Measurements from ENCODE around the gene APBB2.
"Not testable (repeated sequence)": the region's sequence is repeated elsewhere in the genome, so short reads cannot be mapped to it uniquely, and the experiment has no call there.

The APBB2 gene

GRCh38 chr4:41155194-41155830 lies 59.0 kb downstream of the APBB2 start:
- DNase-seq: peak; percentile 77

GRCh38 chr4:41154814-41155177 lies 59.5 kb downstream of the APBB2 start:
- peak; percentile 24 for DNase-seq

GRCh38 chr4:41154010-41154813 lies 60.1 kb downstream of the APBB2 start:
- no peak for DNase-seq

GRCh38 chr4:41150401-41150800 lies 63.9 kb downstream of the APBB2 start:
- DNase-seq: no peak

- not testable (repeated sequence) for DNase-seq
These were observed 64.8 kb downstream of the APBB2 start for GRCh38 chr4:41149568-41149967.

GRCh38 chr4:41148931-41149330 lies 65.4 kb downstream of the APBB2 start:
- DNase-seq: no peak

- no peak for DNase-seq
These were observed 66.0 kb downstream of the APBB2 start for GRCh38 chr4:41148292-41148691.

GRCh38 chr4:41147570-41147969 lies 66.8 kb downstream of the APBB2 start:
- not testable (repeated sequence) for DNase-seq

GRCh38 chr4:41146716-41147506 lies 67.4 kb downstream of the APBB2 start:
- no peak for DNase-seq

- no peak for DNase-seq
These were observed 68.1 kb downstream of the APBB2 start for GRCh38 chr4:41146196-41146595.

- no peak for DNase-seq
These were observed 68.7 kb downstream of the APBB2 start for GRCh38 chr4:41145571-41146078.

GRCh38 chr4:41144812-41145211 lies 69.5 kb downstream of the APBB2 start:
- no peak for DNase-seq

GRCh38 chr4:41144040-41144379 lies 70.3 kb downstream of the APBB2 start:
- DNase-seq: no peak

GRCh38 chr4:41143311-41144039 lies 70.9 kb downstream of the APBB2 start:
- DNase-seq: peak; percentile 90

GRCh38 chr4:41142376-41143310 lies 71.7 kb downstream of the APBB2 start:
- DNase-seq: peak; percentile 88

- DNase-seq: peak; percentile 78
These were observed 72.4 kb downstream of the APBB2 start for GRCh38 chr4:41141900-41142299.

GRCh38 chr4:41140410-41140809 lies 73.9 kb downstream of the APBB2 start:
- DNase-seq: no peak

- no peak for DNase-seq
These were observed 76.5 kb downstream of the APBB2 start for GRCh38 chr4:41137879-41138278.

GRCh38 chr4:41136456-41136855 lies 77.9 kb downstream of the APBB2 start:
- no peak for DNase-seq

- DNase-seq: no peak
These were observed 78.5 kb downstream of the APBB2 start for GRCh38 chr4:41135801-41136200.

GRCh38 chr4:41134581-41134980 lies 79.8 kb downstream of the APBB2 start:
- no peak for DNase-seq
